ENCODE results near the gene IFT25.

IFT25 gene

GRCh38 chr1:53929246-53929960 lies 16.1 kb downstream of the IFT25 start:
- DNase-seq = no peak
- TF ChIP-seq POLR2A (IDR thresholded peaks at IDR 0.05; ENCODE audit: low read length) = no peak
- no peak for TF ChIP-seq GATA1 (IDR thresholded peaks at IDR 0.05; ENCODE audit: low read depth, low read length)

GRCh38 chr1:53927376-53927881 lies 18.1 kb downstream of the IFT25 start:
- no peak for TF ChIP-seq GATA1 (IDR thresholded peaks at IDR 0.05; ENCODE audit: low read depth, low read length)
- no peak for TF ChIP-seq POLR2A (IDR thresholded peaks at IDR 0.05; ENCODE audit: low read length)
- DNase-seq = no peak

GRCh38 chr1:53919675-53920066 lies 25.8 kb downstream of the IFT25 start:
- no peak for TF ChIP-seq GATA1 (IDR thresholded peaks at IDR 0.05; ENCODE audit: low read depth, low read length)
- TF ChIP-seq POLR2A (IDR thresholded peaks at IDR 0.05; ENCODE audit: low read length) = no peak
- no peak for DNase-seq

- TF ChIP-seq GATA1 (IDR thresholded peaks at IDR 0.05; ENCODE audit: low read depth, low read length) (no peak), POLR2A (IDR thresholded peaks at IDR 0.05; ENCODE audit: low read length) (no peak)
- peak in 1 of 2 experiments; percentile 7 for DNase-seq
These were observed 27.2 kb downstream of the IFT25 start for GRCh38 chr1:53918343-53918742.

GRCh38 chr1:53913352-53914033 lies 32.0 kb downstream of the IFT25 start:
- DNase-seq = peak; percentile 42 to 52
- TF ChIP-seq POLR2A (IDR thresholded peaks at IDR 0.05; ENCODE audit: low read length) (no peak), GATA1 (IDR thresholded peaks at IDR 0.05; ENCODE audit: low read depth, low read length) (no peak)

- TF ChIP-seq POLR2A (IDR thresholded peaks at IDR 0.05; ENCODE audit: low read length) (no peak), GATA1 (IDR thresholded peaks at IDR 0.05; ENCODE audit: low read depth, low read length) (no peak)
- DNase-seq = no peak
These were observed 34.1 kb downstream of the IFT25 start for GRCh38 chr1:53911442-53911841.

GRCh38 chr1:53909946-53910345 lies 35.6 kb downstream of the IFT25 start:
- no peak for DNase-seq

GRCh38 chr1:53906121-53906520 lies 39.4 kb downstream of the IFT25 start:
- TF ChIP-seq GATA1 (IDR thresholded peaks at IDR 0.05; ENCODE audit: low read depth, low read length) (no peak), POLR2A (IDR thresholded peaks at IDR 0.05; ENCODE audit: low read length) (no peak)
- no peak for DNase-seq

More at GRCh38 chr1:53909946-53910345, 35.6 kb downstream of the IFT25 start:
- TF ChIP-seq POLR2A (IDR thresholded peaks at IDR 0.05; ENCODE audit: low read length) (no peak), GATA1 (IDR thresholded peaks at IDR 0.05; ENCODE audit: low read depth, low read length) (no peak)

- TF ChIP-seq POLR2A (IDR thresholded peaks at IDR 0.05; ENCODE audit: low read length) (no peak), GATA1 (IDR thresholded peaks at IDR 0.05; ENCODE audit: low read depth, low read length) (no peak)
- no peak for DNase-seq
These were observed 40.0 kb downstream of the IFT25 start for GRCh38 chr1:53905509-53905908.

- TF ChIP-seq GATA1 (IDR thresholded peaks at IDR 0.05; ENCODE audit: low read depth, low read length) (no peak), POLR2A (IDR thresholded peaks at IDR 0.05; ENCODE audit: low read length) (no peak)
- no peak for DNase-seq
These were observed 43.0 kb downstream of the IFT25 start for GRCh38 chr1:53902235-53903138.

GRCh38 chr1:53899708-53900107 lies 45.8 kb downstream of the IFT25 start:
- no peak for DNase-seq
- TF ChIP-seq POLR2A (IDR thresholded peaks at IDR 0.05; ENCODE audit: low read length) (no peak), GATA1 (IDR thresholded peaks at IDR 0.05; ENCODE audit: low read depth, low read length) (no peak)

GRCh38 chr1:53899206-53899628 lies 46.3 kb downstream of the IFT25 start:
- no peak for DNase-seq

GRCh38 chr1:53896635-53897229 lies 48.8 kb downstream of the IFT25 start:
- no peak for DNase-seq
- TF ChIP-seq POLR2A (IDR thresholded peaks at IDR 0.05; ENCODE audit: low read length) (no peak), GATA1 (IDR thresholded peaks at IDR 0.05; ENCODE audit: low read depth, low read length) (no peak)

More at GRCh38 chr1:53899206-53899628, 46.3 kb downstream of the IFT25 start:
- TF ChIP-seq GATA1 (IDR thresholded peaks at IDR 0.05; ENCODE audit: low read depth, low read length) (no peak), POLR2A (IDR thresholded peaks at IDR 0.05; ENCODE audit: low read length) (no peak)
